ENCODE measurements around the gene MAGI2.

MAGI2 gene

DNA sequence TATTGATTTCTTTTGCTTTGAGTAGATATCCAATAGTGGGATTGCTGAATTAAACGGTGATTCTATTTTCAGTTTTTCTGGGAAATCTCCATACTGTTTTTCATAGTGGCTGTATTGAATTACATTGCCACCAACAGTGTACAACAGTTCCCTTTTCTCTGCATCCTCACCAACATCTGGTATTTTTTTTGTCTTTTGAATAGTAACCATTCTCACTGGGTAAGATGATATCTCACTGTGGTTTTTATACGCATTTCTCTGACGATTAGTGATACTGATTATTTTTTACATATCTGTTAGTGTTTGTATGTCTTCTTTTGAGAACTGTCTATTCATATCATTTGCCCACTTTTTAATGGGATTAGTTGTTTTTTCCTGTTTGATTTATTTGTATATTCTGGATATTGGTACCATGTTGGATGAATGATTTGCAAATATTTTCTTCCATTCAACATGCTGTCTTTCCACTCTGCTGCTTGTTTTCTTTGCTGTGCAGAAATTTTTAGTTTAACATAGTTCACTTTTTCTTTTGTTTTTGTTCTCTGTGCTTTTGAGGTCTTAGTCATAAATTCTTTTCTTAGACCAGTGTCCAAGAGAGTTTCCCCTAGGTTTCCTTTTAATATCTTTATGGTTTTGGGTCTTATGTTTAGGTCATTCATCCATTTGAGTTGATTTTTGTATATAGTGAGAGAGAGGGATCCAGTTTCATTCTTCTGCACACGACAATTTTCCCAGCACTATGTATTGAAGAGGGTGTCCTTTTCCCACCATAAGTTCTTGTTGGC lies 1070.2 kb downstream of the MAGI2 start:
- H3K36me3 ChIP-seq (replicated peaks), result no peaks in the 10 kb centered on the region
- no peak for DNase-seq
- TF ChIP-seq, protein P1, sequence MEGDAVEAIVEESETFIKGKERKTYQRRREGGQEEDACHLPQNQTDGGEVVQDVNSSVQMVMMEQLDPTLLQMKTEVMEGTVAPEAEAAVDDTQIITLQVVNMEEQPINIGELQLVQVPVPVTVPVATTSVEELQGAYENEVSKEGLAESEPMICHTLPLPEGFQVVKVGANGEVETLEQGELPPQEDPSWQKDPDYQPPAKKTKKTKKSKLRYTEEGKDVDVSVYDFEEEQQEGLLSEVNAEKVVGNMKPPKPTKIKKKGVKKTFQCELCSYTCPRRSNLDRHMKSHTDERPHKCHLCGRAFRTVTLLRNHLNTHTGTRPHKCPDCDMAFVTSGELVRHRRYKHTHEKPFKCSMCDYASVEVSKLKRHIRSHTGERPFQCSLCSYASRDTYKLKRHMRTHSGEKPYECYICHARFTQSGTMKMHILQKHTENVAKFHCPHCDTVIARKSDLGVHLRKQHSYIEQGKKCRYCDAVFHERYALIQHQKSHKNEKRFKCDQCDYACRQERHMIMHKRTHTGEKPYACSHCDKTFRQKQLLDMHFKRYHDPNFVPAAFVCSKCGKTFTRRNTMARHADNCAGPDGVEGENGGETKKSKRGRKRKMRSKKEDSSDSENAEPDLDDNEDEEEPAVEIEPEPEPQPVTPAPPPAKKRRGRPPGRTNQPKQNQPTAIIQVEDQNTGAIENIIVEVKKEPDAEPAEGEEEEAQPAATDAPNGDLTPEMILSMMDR (IDR thresholded peaks at IDR 0.05; ENCODE audit: low read depth, low read length, missing control alignments), result no peak
- no peak overlapping the region for H3K4me3 ChIP-seq (ENCODE audit: low read depth, low read length)
- H3K27me3 ChIP-seq (replicated peaks), result no peaks in the 10 kb centered on the region
- in situ Hi-C loops (cut with HindIII; ENCODE audit: low pct_ligation_motif_present, low sequenced_read_pairs), result no loop called here
- H3K27ac ChIP-seq, result no peak overlapping the region

DNA sequence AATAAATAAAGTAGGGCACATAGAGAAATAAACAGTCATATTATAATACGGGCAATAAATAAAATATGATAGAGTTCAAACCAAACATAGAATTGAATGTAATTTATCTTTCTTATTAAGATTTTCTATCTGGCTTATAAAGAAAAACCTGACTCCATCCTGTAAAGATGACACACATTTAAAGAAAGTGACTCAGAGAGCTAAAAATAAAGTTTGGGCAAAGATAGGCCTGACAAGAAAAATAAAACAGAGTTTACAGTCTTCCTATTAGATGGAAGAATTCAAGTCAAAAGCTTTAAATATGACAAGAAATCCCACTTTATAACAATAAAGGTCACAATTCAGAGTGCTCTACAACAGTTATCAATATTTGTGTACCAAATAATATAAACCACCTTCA lies 1074.3 kb downstream of the MAGI2 start:
- Histone ChIP-seq H3K27ac (no peak overlapping the region), H3K4me3 (ENCODE audit: low read depth, low read length) (no peak overlapping the region), H3K27me3 (replicated peaks) (no peaks in the 10 kb centered on the region), H3K36me3 (replicated peaks) (no peaks in the 10 kb centered on the region)
- no peak for DNase-seq
- in situ Hi-C loops (cut with HindIII; ENCODE audit: low pct_ligation_motif_present, low sequenced_read_pairs), result no loop called here
- TF ChIP-seq, protein P1 (IDR thresholded peaks at IDR 0.05; ENCODE audit: low read depth, low read length, missing control alignments), result no peak

DNA sequence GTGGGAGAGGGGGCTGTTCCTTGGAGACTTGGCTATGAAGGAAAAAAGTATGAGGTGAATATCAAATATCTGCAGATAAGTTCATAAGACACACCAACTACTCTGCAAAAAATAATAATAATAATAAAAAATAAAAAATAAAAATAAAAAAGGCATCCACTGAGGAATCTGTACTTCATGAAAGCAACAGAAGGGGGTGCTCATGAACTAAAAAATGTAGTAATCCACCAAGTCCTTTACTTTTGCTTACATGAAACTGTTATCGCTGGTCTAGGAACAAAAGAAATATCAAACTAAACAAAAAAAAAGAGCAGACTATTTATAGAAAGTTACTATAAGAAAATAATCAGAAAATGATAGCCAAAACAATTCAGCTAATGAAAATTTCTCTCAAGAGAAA lies 1075.9 kb downstream of the MAGI2 start:
- Histone ChIP-seq H3K27me3 (replicated peaks) (no peaks in the 10 kb centered on the region), H3K4me3 (ENCODE audit: low read depth, low read length) (no peak overlapping the region), H3K36me3 (replicated peaks) (no peaks in the 10 kb centered on the region), H3K27ac (no peak overlapping the region)
- DNase-seq, result no peak
- in situ Hi-C loops (cut with HindIII; ENCODE audit: low pct_ligation_motif_present, low sequenced_read_pairs), result no loop called here
- TF ChIP-seq, protein P1 (IDR thresholded peaks at IDR 0.05; ENCODE audit: low read depth, low read length, missing control alignments), result peak; percentile 5

DNA sequence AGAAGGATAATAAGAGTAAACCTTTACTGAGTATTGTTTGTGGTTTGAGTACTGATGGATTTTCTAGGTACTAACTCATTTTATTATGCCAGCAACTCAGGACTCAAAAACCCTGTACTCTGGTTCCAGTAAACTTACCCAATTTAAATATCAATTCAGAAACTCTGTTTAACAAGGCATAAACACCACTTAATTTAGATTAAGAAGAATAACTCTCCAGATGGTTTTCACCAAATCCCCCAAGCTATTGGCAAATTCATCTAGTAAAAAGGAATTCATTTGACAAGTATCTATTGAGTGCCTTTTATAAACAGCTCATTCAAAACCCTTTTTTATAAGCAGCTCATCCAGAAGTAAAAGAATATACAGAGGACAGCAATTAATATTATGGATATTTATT lies 1082.5 kb downstream of the MAGI2 start:
- no peaks in the 10 kb centered on the region for H3K27me3 ChIP-seq (replicated peaks)
- no peak overlapping the region for H3K4me3 ChIP-seq (ENCODE audit: low read depth, low read length)
- no peak overlapping the region for H3K27ac ChIP-seq
- TF ChIP-seq, protein P1 (IDR thresholded peaks at IDR 0.05; ENCODE audit: low read depth, low read length, missing control alignments), result no peak
- DNase-seq, result no peak
- H3K36me3 ChIP-seq (replicated peaks), result no peaks in the 10 kb centered on the region
- in situ Hi-C loops (cut with HindIII; ENCODE audit: low pct_ligation_motif_present, low sequenced_read_pairs), result no loop called here

DNA sequence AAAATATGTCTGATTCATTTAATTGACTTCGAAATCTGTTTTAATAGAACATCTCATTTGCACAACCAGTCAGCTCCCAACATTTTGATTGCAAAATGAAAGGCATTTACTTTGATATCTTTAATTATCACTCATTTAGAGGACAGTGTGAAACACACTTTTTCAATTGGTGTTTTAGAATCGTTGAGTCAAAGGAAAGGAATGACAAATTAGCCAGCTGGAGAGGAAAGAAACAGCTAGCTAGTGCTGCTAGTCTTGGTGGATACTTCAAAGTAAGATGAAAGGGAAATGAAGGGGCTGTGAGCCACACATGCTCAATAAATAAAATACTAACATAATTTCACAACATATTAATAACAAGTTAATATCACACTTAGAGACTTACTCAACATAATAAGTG lies 1084.7 kb downstream of the MAGI2 start:
- Histone ChIP-seq H3K27me3 (replicated peaks) (no peaks in the 10 kb centered on the region), H3K36me3 (replicated peaks) (no peaks in the 10 kb centered on the region), H3K27ac (no peak overlapping the region), H3K4me3 (ENCODE audit: low read depth, low read length) (no peak overlapping the region)
- in situ Hi-C loops (cut with HindIII; ENCODE audit: low pct_ligation_motif_present, low sequenced_read_pairs), result no loop called here
- TF ChIP-seq, protein P1 (IDR thresholded peaks at IDR 0.05; ENCODE audit: low read depth, low read length, missing control alignments), result no peak
- DNase-seq, result no peak

DNA sequence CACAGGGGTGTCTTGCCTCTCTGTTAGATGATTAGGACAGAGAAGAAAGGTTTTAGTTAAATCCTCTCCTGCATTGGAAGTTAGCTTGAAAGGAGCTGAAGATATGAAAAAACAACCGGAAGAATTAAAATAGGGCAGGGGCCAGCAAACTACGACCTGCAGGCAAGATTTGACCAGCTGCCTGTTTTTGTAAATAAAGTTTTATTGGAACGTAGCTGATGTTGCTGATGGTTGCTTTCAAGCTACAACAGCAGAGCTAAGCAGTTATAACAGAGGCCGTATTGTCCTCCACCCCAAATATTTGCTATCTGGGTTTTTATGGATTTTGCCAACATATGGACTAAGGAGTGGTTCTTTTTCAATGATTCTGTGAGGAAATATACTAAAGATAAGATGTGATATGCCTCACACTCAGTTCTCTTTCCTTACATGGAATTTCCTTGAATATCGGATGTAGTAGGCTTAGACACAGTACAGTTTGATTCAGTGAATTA lies 1086.1 kb downstream of the MAGI2 start:
- H3K27ac ChIP-seq, result no peak overlapping the region
- no peak overlapping the region for H3K4me3 ChIP-seq (ENCODE audit: low read depth, low read length)
- no peaks in the 10 kb centered on the region for H3K27me3 ChIP-seq (replicated peaks)
- no peaks in the 10 kb centered on the region for H3K36me3 ChIP-seq (replicated peaks)
- in situ Hi-C loops (cut with HindIII; ENCODE audit: low pct_ligation_motif_present, low sequenced_read_pairs), result no loop called here
- DNase-seq, result no peak
- TF ChIP-seq, protein P1 (IDR thresholded peaks at IDR 0.05; ENCODE audit: low read depth, low read length, missing control alignments), result no peak
